CD14-positive monocyte (primary cell): ENCODE results near the gene PCBP3. TPM values are rescaled to one million over a fixed set of nuclear protein-coding genes. Genes with fewer than 3 reads are reported as not detected.
A peak's percentile ranks its signal among the peaks of the same experiment; 100 is the strongest.

Experiments used
- DNase-seq, 3 donors: peaks; one replicate each; pipeline ENCODE4 v3.0.0-alpha.2; 2011 to 2022
- H2AFZ ChIP-seq: 2 replicates; pipeline ENCODE4 v1.6.0; 2012; ENCODE audit warnings: mild to moderate bottlenecking, low read depth, low read length, inconsistent platforms; ENCODE audit not compliant: insufficient read depth, poor library complexity, severe bottlenecking
- H3K27ac ChIP-seq, 2 donors: 1 replicate in 1 of 2; 2 replicates in 1 of 2; pipeline ENCODE4 v1.5.1; 2012 to 2013; ENCODE audit warnings: low read length in 2 of 2, control low read depth in 1 of 2, inconsistent platforms in 1 of 2, low read depth in 1 of 2, mild to moderate bottlenecking in 1 of 2
- H3K27me3 ChIP-seq, 2 donors: one replicate each; pipeline versions ENCODE4 v1.6.0 to v1.6.1; 2011 to 2013; ENCODE audit warnings: low read length in 2 of 2; ENCODE audit not compliant: control insufficient read depth in 2 of 2, insufficient read depth in 2 of 2
- H3K36me3 ChIP-seq, 2 donors: replicated peaks in 1 of 2; 1 replicate in 1 of 2; 2 replicates in 1 of 2; pipeline versions ENCODE4 v1.5.1 to v1.6.1; 2012 to 2013; ENCODE audit warnings: low read length in 2 of 2, control low read depth in 1 of 2, inconsistent platforms in 1 of 2, mild to moderate bottlenecking in 1 of 2; ENCODE audit not compliant: insufficient read depth in 2 of 2, control insufficient read depth in 1 of 2
- H3K4me1 ChIP-seq, 2 donors: 1 replicate in 1 of 2; 2 replicates in 1 of 2; pipeline versions ENCODE4 v1.5.1 to v1.6.1; 2012 to 2013; ENCODE audit warnings: low read length in 2 of 2, control low read depth in 1 of 2, inconsistent platforms in 1 of 2, mild to moderate bottlenecking in 1 of 2, moderate library complexity in 1 of 2; ENCODE audit not compliant: insufficient read depth in 2 of 2, control insufficient read depth in 1 of 2
- H3K4me2 ChIP-seq: replicated peaks from 2 replicates; pipeline ENCODE3; 2012; ENCODE audit warnings: low read length, moderate library complexity, mild to moderate bottlenecking; ENCODE audit not compliant: poor library complexity, severe bottlenecking; ENCODE audit errors: extremely low read depth
- H3K4me3 ChIP-seq, 3 experiments: fragments of 200-600 bp in 1 of 3; sonication (generic) in 1 of 3; replicated peaks in 1 of 3; 1 replicate in 2 of 3; 2 replicates in 1 of 3; pipeline ENCODE4 v1.5.1; 2011 to 2013; ENCODE audit warnings: low read length in 3 of 3, mild to moderate bottlenecking in 3 of 3, control low read depth in 2 of 3, low read depth in 2 of 3, inconsistent platforms in 1 of 3, moderate library complexity in 1 of 3
- H3K79me2 ChIP-seq: 2 replicates; pipeline ENCODE4 v1.6.0; 2012; ENCODE audit warnings: mild to moderate bottlenecking, control low read depth, inconsistent platforms, low read length, moderate library complexity; ENCODE audit not compliant: insufficient read depth
- H3K9ac ChIP-seq: 2 replicates; pipeline ENCODE4 v1.6.0; 2017; ENCODE audit warnings: low read length, mild to moderate bottlenecking; ENCODE audit not compliant: insufficient read depth, poor library complexity, severe bottlenecking
- H3K9me3 ChIP-seq, 2 donors: replicated peaks in 1 of 2; 1 replicate in 1 of 2; 2 replicates in 1 of 2; pipeline versions ENCODE4 v1.5.1 to v1.6.1; 2012 to 2013; ENCODE audit warnings: low read length in 2 of 2, control low read depth in 1 of 2; ENCODE audit not compliant: control insufficient read depth in 1 of 2, insufficient read depth in 1 of 2
- H4K20me1 ChIP-seq: 2 replicates; pipeline ENCODE4 v1.6.0; 2012; ENCODE audit warnings: mild to moderate bottlenecking, low read length, control low read depth, moderate library complexity; ENCODE audit not compliant: insufficient read depth
- H3K27ac Mint-ChIP-seq, 7 donors: one replicate each; pipeline ENCODE4 v1.8.0; 2020; ENCODE audit warnings: mild to moderate bottlenecking in 7 of 7, mixed read lengths in 7 of 7, moderate library complexity in 6 of 7, inconsistent platforms in 2 of 7
- H3K27me3 Mint-ChIP-seq, 3 donors: one replicate each; pipeline ENCODE4 v1.8.0; 2021 to 2022; ENCODE audit warnings: low read depth in 3 of 3, mild to moderate bottlenecking in 3 of 3, mixed read lengths in 3 of 3, moderate library complexity in 3 of 3, inconsistent platforms in 1 of 3
- H3K36me3 Mint-ChIP-seq, 2 donors: one replicate each; pipeline ENCODE4 v1.8.0; 2020; ENCODE audit warnings: mixed read lengths in 2 of 2, inconsistent platforms in 1 of 2, mild to moderate bottlenecking in 1 of 2
- H3K4me1 Mint-ChIP-seq: one replicate; pipeline ENCODE4 v1.8.0; 2020; ENCODE audit warnings: mild to moderate bottlenecking, mixed read lengths
- H3K4me3 Mint-ChIP-seq, 2 donors: one replicate each; pipeline ENCODE4 v1.8.0; 2020; ENCODE audit warnings: mild to moderate bottlenecking in 2 of 2, mixed read lengths in 2 of 2, moderate library complexity in 1 of 2
- H3K9me3 Mint-ChIP-seq, 7 donors: one replicate each; pipeline ENCODE4 v1.8.0; 2020 to 2022; ENCODE audit warnings: mixed read lengths in 7 of 7, mild to moderate bottlenecking in 6 of 7, moderate library complexity in 6 of 7, inconsistent platforms in 2 of 7
- CTCF ChIP-seq: fragments of 200-600 bp; IDR thresholded peaks from one replicate; pipeline ENCODE4 v1.8.0; 2022; ENCODE audit warnings: antibody characterized with exemption, mild to moderate bottlenecking
- WGBS: methylation state at CpG from one replicate; pipeline ENCODE4 v1.1.5; 2013; ENCODE audit warnings: missing lambda C conversion rate; ENCODE audit not compliant: insufficient coverage; 5-methylcytosine and 5-hydroxymethylcytosine counted together
- intact Hi-C, 2 donors: fragments of 100-400 bp; cut with micrococcal nuclease; formaldehyde crosslinking; loops; one replicate each; pipeline versions ENCODE4 v1.15.0 to v1.15.1; 2023
- polyA plus RNA-seq, 3 donors: library from polyadenylated mRNA; depleted of rRNA in 1 of 3; unstranded in 2 of 3; stranded (reverse) in 1 of 3; fragments of 300-500 nt in 2 of 3; fragments of >200 nt in 1 of 3; fragmentation: Illumina TruSeq in 2 of 3; gene quantifications; 1 replicate in 2 of 3; 2 replicates in 1 of 3; pipeline ENCODE4 v1.2.3, GENCODE V29; 2012 to 2021

Gene PCBP3
- polyA plus RNA-seq, 3 donors: 0.34 to 0.49 TPM; not detected in 1

DNA sequence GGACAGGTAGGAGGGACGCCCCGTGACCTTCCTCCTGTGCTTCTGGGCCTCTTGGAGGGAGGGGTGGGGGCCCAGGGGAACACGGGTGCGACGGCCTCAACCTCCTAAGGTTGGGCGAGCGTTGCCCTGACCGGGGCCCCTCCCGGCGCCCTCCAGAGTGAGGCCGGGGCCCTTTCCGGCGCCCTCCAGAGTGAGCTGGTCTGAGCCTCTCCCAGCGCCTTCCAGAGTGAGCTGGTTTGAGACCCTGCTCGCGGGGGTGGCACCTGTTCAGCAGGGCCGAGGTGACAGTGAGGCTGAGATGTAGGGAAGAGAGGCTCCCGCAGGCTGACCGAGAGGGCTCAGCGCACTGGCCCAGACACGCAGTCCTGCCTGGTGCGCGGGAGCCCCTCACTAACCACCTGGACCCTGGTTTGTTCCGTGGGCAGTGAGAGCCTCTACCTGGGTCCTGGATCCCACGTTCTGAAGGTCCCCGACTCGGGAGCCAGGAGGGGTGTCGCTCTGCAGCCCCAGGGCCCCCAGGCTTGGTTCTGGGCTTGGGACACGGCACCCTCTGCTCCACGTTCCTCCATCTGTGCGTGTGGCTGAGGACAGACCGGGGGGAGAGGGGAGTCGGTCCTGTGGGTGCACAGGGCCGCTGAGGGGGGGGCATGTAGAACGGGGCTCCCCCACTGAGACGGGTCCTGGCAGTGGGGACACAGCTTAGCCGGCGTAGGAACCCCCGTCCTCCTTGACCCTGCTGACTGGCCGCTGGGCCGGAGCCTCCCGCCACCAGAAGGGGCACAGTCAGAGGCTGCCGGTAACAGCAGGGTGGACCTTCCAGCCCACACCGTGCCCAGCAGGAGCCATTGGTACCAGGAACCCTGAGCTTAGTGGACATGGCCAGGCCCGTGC is 339.5 kb downstream of the PCBP3 start:
- Histone ChIP-seq H3K4me3 (no peak overlapping the region), H3K27ac (no peak overlapping the region), H3K79me2 (no peaks in the 10 kb centered on the region), H3K4me1 (peaks cover 13% of the 10 kb centered on the region in 2 donors), H3K4me2 (no peak overlapping the region), H3K27me3 (peaks cover 13 to 52% of the 10 kb centered on the region in 2 donors), H3K9ac (no peak overlapping the region), H4K20me1 (no peaks in the 10 kb centered on the region), H3K36me3 (no peaks in the 10 kb centered on the region), H3K9me3 (peaks cover 0 to 7% of the 10 kb centered on the region in 2 donors), H2AFZ (no peak overlapping the region)
- no peak overlapping the region for H3K27ac Mint-ChIP-seq
- H3K9me3 Mint-ChIP-seq: peaks cover 0 to 4% (median 0%) of the 10 kb centered on the region in 7 donors
- TF ChIP-seq CTCF: no peak
- H3K4me1 Mint-ChIP-seq: peaks cover 4% of the 10 kb centered on the region
- intact Hi-C loops: no loop called here
- DNase-seq: no peak
- peaks cover 21 to 33% (median 25%) of the 10 kb centered on the region in 3 donors for H3K27me3 Mint-ChIP-seq
- no peaks in the 10 kb centered on the region for H3K36me3 Mint-ChIP-seq
- WGBS: 70% methylated on average over 33 of the region's 45 CpGs
- peak overlapping the region in 1 of 2 donors; percentile 71 for H3K4me3 Mint-ChIP-seq

DNA sequence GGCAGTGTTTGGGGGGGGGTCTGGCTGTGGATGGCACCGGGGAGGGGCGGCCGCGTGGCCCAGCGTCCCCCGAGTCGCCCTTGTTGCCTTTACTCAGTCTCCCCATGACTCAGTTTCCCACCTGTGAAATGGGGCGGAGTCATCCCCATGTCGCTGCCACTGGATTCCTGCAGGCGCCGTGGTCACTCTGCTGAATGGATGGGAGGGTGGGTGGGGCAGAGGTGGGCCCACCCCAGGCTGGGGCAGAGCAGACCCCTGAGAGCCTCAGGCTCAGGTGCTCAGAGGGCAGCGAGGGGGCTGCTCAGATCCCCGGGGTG is 340.1 kb downstream of the PCBP3 start:
- H3K9me3 ChIP-seq: peaks cover 0 to 7% of the 10 kb centered on the region in 2 donors
- peaks cover 13 to 47% of the 10 kb centered on the region in 2 donors for H3K27me3 ChIP-seq
- no peak for DNase-seq
- no peak overlapping the region for H3K4me3 ChIP-seq
- Mint-ChIP-seq H3K4me1 (peaks cover 4% of the 10 kb centered on the region), H3K27ac (no peak overlapping the region), H3K36me3 (no peaks in the 10 kb centered on the region), H3K4me3 (no peak overlapping the region), H3K9me3 (peaks cover 0 to 4% (median 0%) of the 10 kb centered on the region in 7 donors), H3K27me3 (peaks cover 16 to 27% (median 25%) of the 10 kb centered on the region in 3 donors)
- no peaks in the 10 kb centered on the region for H3K79me2 ChIP-seq
- no peaks in the 10 kb centered on the region for H3K36me3 ChIP-seq
- intact Hi-C loops: no loop called here
- H3K9ac ChIP-seq: no peak overlapping the region
- WGBS: 58% methylated on average over 2 of the region's 13 CpGs
- H4K20me1 ChIP-seq: no peaks in the 10 kb centered on the region
- peaks cover 13% of the 10 kb centered on the region in 2 donors for H3K4me1 ChIP-seq
- H3K4me2 ChIP-seq: no peak overlapping the region
- no peak for TF ChIP-seq CTCF
- H2AFZ ChIP-seq: no peak overlapping the region
- H3K27ac ChIP-seq: no peak overlapping the region
